ENCODE data around the gene CERK.

DNA sequence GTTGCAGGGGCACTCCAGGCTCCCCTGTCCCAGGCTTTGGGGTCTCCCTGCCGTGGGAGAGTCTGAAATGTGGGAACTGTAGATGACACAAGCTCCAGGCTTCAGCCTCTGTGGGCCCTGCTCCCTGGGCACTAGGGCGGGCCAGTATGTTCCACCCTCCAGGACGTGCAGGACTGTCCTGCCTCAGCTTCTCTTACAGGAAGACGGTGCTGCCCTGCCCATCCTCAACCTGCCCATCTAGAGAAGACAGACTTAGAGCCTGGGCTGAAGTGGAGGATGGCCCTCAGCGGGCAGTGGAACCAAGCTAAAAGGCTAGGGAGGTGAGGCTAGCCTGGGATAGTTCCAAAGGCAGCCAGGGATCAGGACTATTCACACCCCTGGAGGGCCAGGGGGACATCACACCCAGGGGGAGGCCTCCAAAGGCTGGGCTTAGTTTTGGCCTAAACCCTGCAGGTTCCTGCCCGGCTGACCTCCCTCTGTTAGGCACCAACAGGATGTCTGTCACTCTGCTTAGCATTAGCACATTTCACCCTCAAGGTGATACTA is 4.0 kb upstream of the CERK start:
- no peak for TF ChIP-seq POLR2A (IDR thresholded peaks at IDR 0.05)
- TF ChIP-seq, protein P1, sequence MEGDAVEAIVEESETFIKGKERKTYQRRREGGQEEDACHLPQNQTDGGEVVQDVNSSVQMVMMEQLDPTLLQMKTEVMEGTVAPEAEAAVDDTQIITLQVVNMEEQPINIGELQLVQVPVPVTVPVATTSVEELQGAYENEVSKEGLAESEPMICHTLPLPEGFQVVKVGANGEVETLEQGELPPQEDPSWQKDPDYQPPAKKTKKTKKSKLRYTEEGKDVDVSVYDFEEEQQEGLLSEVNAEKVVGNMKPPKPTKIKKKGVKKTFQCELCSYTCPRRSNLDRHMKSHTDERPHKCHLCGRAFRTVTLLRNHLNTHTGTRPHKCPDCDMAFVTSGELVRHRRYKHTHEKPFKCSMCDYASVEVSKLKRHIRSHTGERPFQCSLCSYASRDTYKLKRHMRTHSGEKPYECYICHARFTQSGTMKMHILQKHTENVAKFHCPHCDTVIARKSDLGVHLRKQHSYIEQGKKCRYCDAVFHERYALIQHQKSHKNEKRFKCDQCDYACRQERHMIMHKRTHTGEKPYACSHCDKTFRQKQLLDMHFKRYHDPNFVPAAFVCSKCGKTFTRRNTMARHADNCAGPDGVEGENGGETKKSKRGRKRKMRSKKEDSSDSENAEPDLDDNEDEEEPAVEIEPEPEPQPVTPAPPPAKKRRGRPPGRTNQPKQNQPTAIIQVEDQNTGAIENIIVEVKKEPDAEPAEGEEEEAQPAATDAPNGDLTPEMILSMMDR (IDR thresholded peaks at IDR 0.05), result no peak
